Endothelial cell of umbilical vein (primary cell): Measurements from ENCODE around the gene ONECUT2. TPM values are rescaled to one million over a fixed set of nuclear protein-coding genes. Genes with fewer than 3 reads are reported as not detected.

Experiments
- BruUV-seq: library from RNA; stranded (reverse); fragments of 400-500 nt; replicated peaks from 2 replicates; lab custom pipeline; 2021; lab: Mats Ljungman, UMichigan
- CTCF ChIA-PET: fragments of 300-600, 350-600 bp; sonication (Branson Sonifier 250); formaldehyde crosslinking; loops from one replicate; lab custom pipeline; 2021; ENCODE audit warnings: antibody characterized with exemption, inconsistent platforms; lab: Charles Lee
- POLR2A ChIA-PET: fragments of 300-600, 350-600 bp; sonication (Branson Sonifier 250); formaldehyde crosslinking; loops from one replicate; lab custom pipeline; 2021; ENCODE audit warnings: antibody characterized with exemption, inconsistent platforms; lab: Charles Lee
- DNase-seq: peaks from one replicate; pipeline ENCODE4 v3.0.0-alpha.2; 2011; ENCODE audit warnings: low read depth, low spot score
- FAIRE-seq: peaks from 2 replicates; lab custom pipeline; 2011; peaks lifted over from hg19 to GRCh38; lab: Jason Lieb, UNC
- H2AFZ ChIP-seq: 2 replicates; pipeline ENCODE4 v1.6.0; 2012; ENCODE audit warnings: low read depth, low read length, control low read depth, inconsistent platforms
- H3K27ac ChIP-seq: 2 replicates; pipeline ENCODE4 v1.5.1; 2011; ENCODE audit warnings: low read depth, mild to moderate bottlenecking, control low read depth, low read length, moderate library complexity; ENCODE audit not compliant: insufficient read depth
- H3K27me3 ChIP-seq, 2 experiments: 2 replicates each; pipeline versions ENCODE4 v1.6.0 to v1.6.1; 2011; ENCODE audit warnings: low read length in 2 of 2, mixed read lengths in 1 of 2; ENCODE audit not compliant: control insufficient read depth in 2 of 2, insufficient read depth in 2 of 2
- H3K36me3 ChIP-seq, 2 experiments: 2 replicates in 1 of 2; 3 replicates in 1 of 2; pipeline ENCODE4 v1.5.1; 2011; ENCODE audit warnings: low read length in 2 of 2, mild to moderate bottlenecking in 1 of 2, moderate library complexity in 1 of 2; ENCODE audit not compliant: control insufficient read depth in 2 of 2, insufficient read depth in 2 of 2; ENCODE audit errors: extremely low read depth in 1 of 2
- H3K4me1 ChIP-seq: 3 replicates; pipeline ENCODE4 v1.5.1; 2011; ENCODE audit warnings: mild to moderate bottlenecking, low read length; ENCODE audit not compliant: control insufficient read depth, insufficient read depth; ENCODE audit errors: extremely low read depth
- H3K4me2 ChIP-seq: 2 replicates; pipeline ENCODE4 v1.6.1; 2011; ENCODE audit warnings: low read length, control low read depth, mixed read lengths; ENCODE audit not compliant: insufficient read depth
- H3K4me3 ChIP-seq, 3 experiments: fragments of 200-600 bp in 1 of 3; sonication (generic), shearing (Covaris generic) in 1 of 3; replicated peaks in 1 of 3; 2 replicates each; pipeline ENCODE4 v1.5.1; 2011 to 2016; ENCODE audit warnings: control low read depth in 3 of 3, low read length in 3 of 3, mild to moderate bottlenecking in 2 of 3, inconsistent platforms in 1 of 3, low read depth in 1 of 3, moderate library complexity in 1 of 3; ENCODE audit not compliant: insufficient read depth in 1 of 3
- H3K79me2 ChIP-seq: 2 replicates; pipeline ENCODE4 v1.6.0; 2012; ENCODE audit warnings: low read length, inconsistent platforms; ENCODE audit not compliant: control insufficient read depth, insufficient read depth
- H3K9ac ChIP-seq: replicated peaks from 2 replicates; pipeline ENCODE3; 2011; ENCODE audit warnings: low read length, control low read depth; ENCODE audit not compliant: insufficient read depth; ENCODE audit errors: extremely low read depth
- H3K9me1 ChIP-seq: replicated peaks from 3 replicates; pipeline ENCODE4 v1.6.0; 2011; ENCODE audit warnings: mild to moderate bottlenecking, low read length; ENCODE audit not compliant: control insufficient read depth, insufficient read depth; ENCODE audit errors: extremely low read depth
- H3K9me3 ChIP-seq: replicated peaks from 2 replicates; pipeline ENCODE4 v1.5.1; 2012; ENCODE audit warnings: low read length, inconsistent platforms; ENCODE audit not compliant: control insufficient read depth, insufficient read depth
- H4K20me1 ChIP-seq: replicated peaks from 2 replicates; pipeline ENCODE3; 2011; ENCODE audit warnings: mild to moderate bottlenecking, low read length; ENCODE audit not compliant: control insufficient read depth, insufficient read depth; ENCODE audit errors: extremely low read depth
- EZH2 ChIP-seq: IDR thresholded peaks from 2 replicates; pipeline ENCODE4 v1.6.1; 2012; ENCODE audit warnings: borderline replicate concordance, low read depth, mild to moderate bottlenecking, moderate library complexity, low read length, inconsistent platforms; ENCODE audit not compliant: severe bottlenecking
- FOS ChIP-seq: IDR thresholded peaks from 2 replicates; pipeline ENCODE4 v1.6.1; 2011; ENCODE audit warnings: mild to moderate bottlenecking, low read length, moderate library complexity, borderline replicate concordance; ENCODE audit not compliant: insufficient read depth
- GATA2 ChIP-seq: IDR thresholded peaks from 2 replicates; pipeline ENCODE4 v1.7.0; 2011; ENCODE audit warnings: low read depth, mild to moderate bottlenecking, moderate library complexity, mixed read lengths, low read length; ENCODE audit not compliant: insufficient read length, insufficient read depth
- JUN ChIP-seq: IDR thresholded peaks from 2 replicates; pipeline ENCODE4 v1.6.1; 2011; ENCODE audit warnings: borderline replicate concordance, low read depth; ENCODE audit not compliant: insufficient read length, insufficient read depth
- MAX ChIP-seq: IDR thresholded peaks from 2 replicates; pipeline ENCODE4 v1.6.1; 2011; ENCODE audit not compliant: insufficient read depth, insufficient read length
- MYC ChIP-seq: IDR thresholded peaks from one replicate; pipeline ENCODE4 v1.6.1; 2011; ENCODE audit warnings: mild to moderate bottlenecking, low read depth, low read length
- POLR2A ChIP-seq: IDR thresholded peaks from 2 replicates; pipeline ENCODE4 v1.6.1; 2012; ENCODE audit warnings: low read depth, mild to moderate bottlenecking, control low read depth, low read length
- POLR2AphosphoS5 ChIP-seq: IDR thresholded peaks from 2 replicates; pipeline ENCODE4 v1.6.1; 2012; ENCODE audit warnings: low read depth, mild to moderate bottlenecking, control low read depth, low read length, moderate library complexity; ENCODE audit not compliant: insufficient read depth
- dilution Hi-C: fragments of 300-500 bp; cut with MboI; formaldehyde crosslinking; loops from one replicate; pipeline ENCODE4 v1.15.0; 2019; ENCODE audit warnings: low sequenced_read_pairs; ENCODE audit not compliant: extremely low pct_ligation_motif_present
- intact Hi-C: fragments of 100-400 bp; cut with micrococcal nuclease; formaldehyde crosslinking; loops from one replicate; pipeline ENCODE4 v1.10.0; 2022
- polyA plus RNA-seq, 4 experiments: library from polyadenylated mRNA; depleted of rRNA in 3 of 4; stranded (reverse) in 3 of 4; unstranded in 1 of 4; fragments of >200 nt; gene quantifications; 2 replicates each; pipeline versions ENCODE4 v1.2.1 to v1.2.3, GENCODE V29; 2011 to 2012; ENCODE audit warnings: missing spikeins in 1 of 4
- total RNA-seq: library from RNA; stranded (reverse); gene quantifications from 2 replicates; pipeline ENCODE4 v1.2.3, GENCODE V29; 2021
- TF ChIP-seq, protein P1 (sequence below), 2 donors: IDR thresholded peaks; 1 replicate in 1 of 2; 2 replicates in 1 of 2; pipeline ENCODE4 v1.5.1; 2011; ENCODE audit warnings: low read length in 2 of 2, mild to moderate bottlenecking in 2 of 2, moderate library complexity in 2 of 2, control low read depth in 1 of 2, inconsistent platforms in 1 of 2, low read depth in 1 of 2; ENCODE audit not compliant: insufficient read depth in 1 of 2; ENCODE audit errors: extremely low read depth in 1 of 2

Gene ONECUT2
- total and polyA plus RNA-seq, 2 donors (not counting 3 experiments of a cell fraction or from before 2014, with no cell fraction given): 0.01 to 0.62 TPM

DNA sequence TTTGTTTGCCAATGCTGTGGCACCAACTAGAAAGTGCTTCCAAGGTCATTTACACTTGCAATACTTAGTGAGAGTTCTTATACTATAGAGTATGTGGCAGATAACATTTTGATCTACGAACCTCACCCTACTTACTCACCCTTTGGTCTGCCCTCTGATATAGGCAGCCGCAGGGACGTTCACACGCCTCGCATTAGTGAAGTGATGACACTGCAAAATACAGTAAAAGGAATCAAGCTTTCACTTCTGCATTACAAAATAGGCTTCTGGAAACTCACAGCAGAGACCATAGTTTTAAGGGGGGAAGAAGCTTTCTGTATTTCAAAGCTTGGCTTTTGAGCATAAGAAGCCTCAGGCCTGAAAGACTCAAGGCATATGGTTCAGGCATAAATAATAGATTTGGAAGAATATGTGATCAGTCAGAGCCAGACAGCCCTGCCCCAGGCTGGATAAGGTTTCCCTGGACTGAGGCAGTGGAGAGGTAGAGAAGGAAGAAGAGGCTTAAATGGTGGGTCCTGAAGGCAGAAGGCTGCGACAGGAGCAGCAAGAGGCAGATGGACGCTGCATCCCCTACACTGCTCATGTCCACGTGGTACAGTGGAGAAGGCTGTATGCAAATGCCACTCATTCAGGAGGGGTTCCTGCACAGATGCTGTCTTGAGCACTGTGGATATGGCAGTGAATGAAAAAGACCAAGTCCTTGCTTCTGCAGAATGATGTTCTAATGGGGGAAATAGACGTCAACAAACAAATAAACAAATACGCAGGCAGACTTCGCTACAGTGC lies 88.2 kb downstream of the ONECUT2 start:
- CTCF ChIA-PET: interaction anchor here (1.0 kb wide), 1 partner anchor 8 kb away, joined by 4 read pairs; no protein-coding TSS in a partner anchor
- POLR2A ChIA-PET: no interaction called here
- Histone ChIP-seq H3K27me3 (peaks cover under 1 to 4% of the 10 kb centered on the region in 2 experiments), H3K36me3 (no peaks in the 10 kb centered on the region), H3K79me2 (no peaks in the 10 kb centered on the region), H3K4me3 (no peak overlapping the region), H3K4me2 (no peak overlapping the region), H2AFZ (no peak overlapping the region), H3K4me1 (no peaks in the 10 kb centered on the region), H3K9me1 (no peaks in the 10 kb centered on the region), H3K9me3 (no peaks in the 10 kb centered on the region), H3K27ac (no peak overlapping the region), H4K20me1 (no peaks in the 10 kb centered on the region), H3K9ac (no peak overlapping the region)
- dilution Hi-C loops: no loop called here
- no peak for FAIRE-seq
- no TSS peak for BruUV-seq
- TF ChIP-seq FOS: no peak
- TF ChIP-seq GATA2: no peak
- no peak for TF ChIP-seq EZH2
- no peak for TF ChIP-seq JUN
- TF ChIP-seq, protein P1, sequence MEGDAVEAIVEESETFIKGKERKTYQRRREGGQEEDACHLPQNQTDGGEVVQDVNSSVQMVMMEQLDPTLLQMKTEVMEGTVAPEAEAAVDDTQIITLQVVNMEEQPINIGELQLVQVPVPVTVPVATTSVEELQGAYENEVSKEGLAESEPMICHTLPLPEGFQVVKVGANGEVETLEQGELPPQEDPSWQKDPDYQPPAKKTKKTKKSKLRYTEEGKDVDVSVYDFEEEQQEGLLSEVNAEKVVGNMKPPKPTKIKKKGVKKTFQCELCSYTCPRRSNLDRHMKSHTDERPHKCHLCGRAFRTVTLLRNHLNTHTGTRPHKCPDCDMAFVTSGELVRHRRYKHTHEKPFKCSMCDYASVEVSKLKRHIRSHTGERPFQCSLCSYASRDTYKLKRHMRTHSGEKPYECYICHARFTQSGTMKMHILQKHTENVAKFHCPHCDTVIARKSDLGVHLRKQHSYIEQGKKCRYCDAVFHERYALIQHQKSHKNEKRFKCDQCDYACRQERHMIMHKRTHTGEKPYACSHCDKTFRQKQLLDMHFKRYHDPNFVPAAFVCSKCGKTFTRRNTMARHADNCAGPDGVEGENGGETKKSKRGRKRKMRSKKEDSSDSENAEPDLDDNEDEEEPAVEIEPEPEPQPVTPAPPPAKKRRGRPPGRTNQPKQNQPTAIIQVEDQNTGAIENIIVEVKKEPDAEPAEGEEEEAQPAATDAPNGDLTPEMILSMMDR (IDR thresholded peaks at IDR 0.05; ENCODE audit: extremely low read depth in 1 of 2, insufficient read depth in 1 of 2, low read depth in 1 of 2, low read length in 2 of 2): no peak
- TF ChIP-seq MYC: no peak
- TF ChIP-seq POLR2A: no peak
- TF ChIP-seq MAX: no peak
- no peak for TF ChIP-seq POLR2AphosphoS5
- intact Hi-C loops: no loop called here
- no peak for DNase-seq
